GM12892 (cell line): ENCODE results near the gene U2SURP.
"Not testable (repeated sequence)": the region's sequence is repeated elsewhere in the genome, so short reads cannot be mapped to it uniquely, and the experiment has no call there.

Source experiments
- DNase-seq: peaks from one replicate; pipeline ENCODE4 v3.0.0; 2011; ENCODE audit not compliant: insufficient read length
- FAIRE-seq: peaks from 2 replicates; lab custom pipeline; 2011; peaks lifted over from hg19 to GRCh38; lab: Jason Lieb, UNC
- POLR2A ChIP-seq: IDR thresholded peaks from 2 replicates; pipeline ENCODE4 v1.6.1; 2011; ENCODE audit warnings: low read depth, low read length, control low read depth
- POLR2AphosphoS5 ChIP-seq: IDR thresholded peaks from 2 replicates; pipeline ENCODE4 v1.6.1; 2011; ENCODE audit warnings: low read depth, low read length, control low read depth
- TAF1 ChIP-seq: IDR thresholded peaks from 2 replicates; pipeline ENCODE4 v1.6.1; 2011; ENCODE audit warnings: low read depth, mild to moderate bottlenecking, control low read depth, low read length, borderline replicate concordance

Gene U2SURP

GRCh38 chr3:143067201-143067600, 65.8 kb downstream of the U2SURP start:
- FAIRE-seq: no peak
- no peak for DNase-seq
- TF ChIP-seq TAF1: no peak
- no peak for TF ChIP-seq POLR2AphosphoS5
- TF ChIP-seq POLR2A: no peak

GRCh38 chr3:143068059-143068458, 66.7 kb downstream of the U2SURP start:
- TF ChIP-seq TAF1: no peak
- TF ChIP-seq POLR2A: no peak
- no peak for TF ChIP-seq POLR2AphosphoS5
- no peak for DNase-seq
- no peak for FAIRE-seq

GRCh38 chr3:143070977-143071551, 69.7 kb downstream of the U2SURP start:
- TF ChIP-seq TAF1: no peak
- no peak for TF ChIP-seq POLR2AphosphoS5
- no peak for TF ChIP-seq POLR2A
- DNase-seq: no peak
- no peak for FAIRE-seq

- DNase-seq (no peak), FAIRE-seq (no peak)
- TF ChIP-seq POLR2A (no peak), TAF1 (no peak), POLR2AphosphoS5 (no peak)
These were observed 70.4 kb downstream of the U2SURP start for GRCh38 chr3:143071776-143072175.

- DNase-seq, FAIRE-seq: not testable (repeated sequence)
These were observed 71.1 kb downstream of the U2SURP start for GRCh38 chr3:143072298-143073020.

GRCh38 chr3:143073541-143073940, 72.2 kb downstream of the U2SURP start:
- not testable (repeated sequence) for DNase-seq, FAIRE-seq

GRCh38 chr3:143073983-143074382, 72.6 kb downstream of the U2SURP start:
- DNase-seq, FAIRE-seq: not testable (repeated sequence)

- DNase-seq: no peak
- TF ChIP-seq TAF1 (no peak), POLR2AphosphoS5 (no peak)
- FAIRE-seq: no peak
These were observed 77.5 kb downstream of the U2SURP start for GRCh38 chr3:143078883-143079282.

- TF ChIP-seq POLR2A (no peak), TAF1 (no peak), POLR2AphosphoS5 (no peak)
- no peak for FAIRE-seq
- no peak for DNase-seq
These were observed 78.8 kb downstream of the U2SURP start for GRCh38 chr3:143080196-143080595.

GRCh38 chr3:143081365-143081764, 80.0 kb downstream of the U2SURP start:
- no peak for TF ChIP-seq POLR2AphosphoS5
- TF ChIP-seq POLR2A: no peak
- TF ChIP-seq TAF1: no peak
- no peak for DNase-seq
- FAIRE-seq: no peak

- peak; percentile 89 for FAIRE-seq
- no peak for DNase-seq
- TF ChIP-seq TAF1: no peak
- TF ChIP-seq POLR2AphosphoS5: peak; percentile 37; the same call in 1 of the 2 replicates
These were observed 80.7 kb downstream of the U2SURP start for GRCh38 chr3:143081844-143082778.

GRCh38 chr3:143083781-143084180, 82.4 kb downstream of the U2SURP start:
- FAIRE-seq: no peak
- DNase-seq: no peak
- TF ChIP-seq POLR2AphosphoS5 (no peak), TAF1 (no peak), POLR2A (no peak)
